Activated B cell treated with CpG ODN at 0.5 μM for 24 hours (primary cell): ENCODE measurements around the gene PFKFB4. TPM values are rescaled to one million over a fixed set of nuclear protein-coding genes. Genes with fewer than 3 reads are reported as not detected.
"Not testable (repeated sequence)": the region's sequence is repeated elsewhere in the genome, so short reads cannot be mapped to it uniquely, and the experiment has no call there.

Experiments
- ATAC-seq: fragments of 200-7000 bp; cut with Tn5 transposase; one replicate; pipeline ENCODE4 v1.10.0; 2021; ENCODE audit warnings: low read depth, mild to moderate bottlenecking, moderate library complexity
- CTCF ChIA-PET: fragments of 350-600 bp; sonication (Branson Sonifier 250); formaldehyde crosslinking; loops from one replicate; lab custom pipeline; 2021; ENCODE audit warnings: antibody characterized with exemption; lab: Charles Lee
- POLR2A ChIA-PET: fragments of 350-600 bp; sonication (Branson Sonifier 250); formaldehyde crosslinking; loops from one replicate; lab custom pipeline; 2021; ENCODE audit warnings: antibody characterized with exemption; lab: Charles Lee
- DNase-seq: peaks from one replicate; pipeline ENCODE4 v3.0.0; 2022
- H3K27ac Mint-ChIP-seq: one replicate; pipeline ENCODE4 v1.8.0; 2020; ENCODE audit warnings: mixed read lengths
- H3K27me3 Mint-ChIP-seq: one replicate; pipeline ENCODE4 v1.8.0; 2021; ENCODE audit warnings: mixed read lengths
- H3K36me3 Mint-ChIP-seq: one replicate; pipeline ENCODE4 v1.8.0; 2021; ENCODE audit warnings: low read depth, mixed read lengths
- H3K4me1 Mint-ChIP-seq: one replicate; pipeline ENCODE4 v1.8.0; 2021; ENCODE audit warnings: mixed read lengths
- H3K4me3 Mint-ChIP-seq: one replicate; pipeline ENCODE4 v1.8.0; 2020; ENCODE audit warnings: mild to moderate bottlenecking, mixed read lengths
- H3K9me3 Mint-ChIP-seq: one replicate; pipeline ENCODE4 v1.8.0; 2020; ENCODE audit warnings: mixed read lengths
- intact Hi-C: fragments of 100-400 bp; cut with micrococcal nuclease; formaldehyde crosslinking; loops from one replicate; pipeline ENCODE4 v1.15.1; 2024
- total RNA-seq: library from RNA; stranded (reverse); gene quantifications from 2 replicates; pipeline ENCODE4 v1.2.3, GENCODE V29; 2022
- TF ChIP-seq, protein P1 (sequence below): fragments of 200-600 bp; IDR thresholded peaks from one replicate; pipeline ENCODE4 v1.8.0; 2022; ENCODE audit warnings: antibody characterized with exemption, mild to moderate bottlenecking

PFKFB4 gene
- total RNA-seq, 1 donor from 2014 or later, result 3.2 TPM

DNA sequence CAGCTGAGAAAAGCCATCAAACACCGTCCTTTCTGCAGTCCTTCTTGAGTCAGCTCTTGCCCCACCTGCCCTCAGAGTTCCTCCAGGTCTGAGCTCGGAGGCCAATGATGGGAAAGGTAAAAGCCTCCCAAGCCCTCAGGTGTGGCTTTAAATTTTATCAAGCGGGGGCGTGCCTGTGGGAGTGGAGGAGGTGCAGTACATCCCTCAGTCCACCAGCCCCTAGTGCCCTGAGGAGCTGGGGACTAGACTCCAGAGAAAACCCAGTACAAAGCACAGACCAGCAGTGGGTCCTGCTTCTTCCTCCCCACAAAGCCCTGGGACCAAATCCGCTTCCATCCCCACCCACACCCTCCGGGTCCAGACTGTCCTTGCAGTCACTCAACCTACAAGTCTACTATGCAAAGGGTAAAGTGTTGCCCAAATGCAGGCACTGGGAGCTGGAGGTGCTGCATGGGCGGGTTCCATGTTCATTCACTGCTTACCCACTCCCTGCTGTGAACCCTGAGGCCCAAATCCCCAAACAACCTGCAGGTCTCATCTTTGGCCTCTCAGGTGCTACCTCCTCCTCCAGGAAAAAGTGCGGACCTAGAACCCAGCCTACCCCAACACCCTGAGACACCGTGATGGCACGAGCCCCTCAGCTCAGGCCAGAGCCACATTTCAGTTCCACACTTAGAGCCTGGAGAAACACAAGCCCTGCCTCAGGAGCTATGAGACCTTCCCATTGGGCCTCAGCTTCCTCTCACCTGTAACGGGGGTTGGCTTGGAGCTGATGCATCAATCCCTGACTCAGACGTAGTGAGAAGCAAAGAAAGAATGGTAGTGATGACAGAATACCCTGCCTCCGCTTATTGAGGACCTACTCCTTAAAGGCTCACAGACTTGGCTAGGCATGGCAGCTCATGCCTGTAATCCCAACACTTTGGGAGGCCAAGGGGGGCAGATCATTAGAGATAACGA is 2.4 kb downstream of the PFKFB4 start:
- Mint-ChIP-seq H3K36me3 (no peaks in the 10 kb centered on the region), H3K27ac (no peak overlapping the region), H3K27me3 (no peaks in the 10 kb centered on the region), H3K9me3 (no peaks in the 10 kb centered on the region), H3K4me1 (peaks cover 20% of the 10 kb centered on the region), H3K4me3 (no peak overlapping the region)
- CTCF ChIA-PET, result interaction anchor here (0.8 to 2.3 kb wide), 2 partner anchors 47 to 153 kb away, joined by 3 to 10 read pairs; no protein-coding TSS in a partner anchor
- intact Hi-C loops, result no loop called here
- no peak for DNase-seq
- POLR2A ChIA-PET, result interaction anchor here (0.5 to 1.1 kb wide), 2 partner anchors 112 to 113 kb away, joined by 3 read pairs; no protein-coding TSS in a partner anchor
- ATAC-seq, result no peak
- TF ChIP-seq, protein P1, sequence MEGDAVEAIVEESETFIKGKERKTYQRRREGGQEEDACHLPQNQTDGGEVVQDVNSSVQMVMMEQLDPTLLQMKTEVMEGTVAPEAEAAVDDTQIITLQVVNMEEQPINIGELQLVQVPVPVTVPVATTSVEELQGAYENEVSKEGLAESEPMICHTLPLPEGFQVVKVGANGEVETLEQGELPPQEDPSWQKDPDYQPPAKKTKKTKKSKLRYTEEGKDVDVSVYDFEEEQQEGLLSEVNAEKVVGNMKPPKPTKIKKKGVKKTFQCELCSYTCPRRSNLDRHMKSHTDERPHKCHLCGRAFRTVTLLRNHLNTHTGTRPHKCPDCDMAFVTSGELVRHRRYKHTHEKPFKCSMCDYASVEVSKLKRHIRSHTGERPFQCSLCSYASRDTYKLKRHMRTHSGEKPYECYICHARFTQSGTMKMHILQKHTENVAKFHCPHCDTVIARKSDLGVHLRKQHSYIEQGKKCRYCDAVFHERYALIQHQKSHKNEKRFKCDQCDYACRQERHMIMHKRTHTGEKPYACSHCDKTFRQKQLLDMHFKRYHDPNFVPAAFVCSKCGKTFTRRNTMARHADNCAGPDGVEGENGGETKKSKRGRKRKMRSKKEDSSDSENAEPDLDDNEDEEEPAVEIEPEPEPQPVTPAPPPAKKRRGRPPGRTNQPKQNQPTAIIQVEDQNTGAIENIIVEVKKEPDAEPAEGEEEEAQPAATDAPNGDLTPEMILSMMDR, result no peak

DNA sequence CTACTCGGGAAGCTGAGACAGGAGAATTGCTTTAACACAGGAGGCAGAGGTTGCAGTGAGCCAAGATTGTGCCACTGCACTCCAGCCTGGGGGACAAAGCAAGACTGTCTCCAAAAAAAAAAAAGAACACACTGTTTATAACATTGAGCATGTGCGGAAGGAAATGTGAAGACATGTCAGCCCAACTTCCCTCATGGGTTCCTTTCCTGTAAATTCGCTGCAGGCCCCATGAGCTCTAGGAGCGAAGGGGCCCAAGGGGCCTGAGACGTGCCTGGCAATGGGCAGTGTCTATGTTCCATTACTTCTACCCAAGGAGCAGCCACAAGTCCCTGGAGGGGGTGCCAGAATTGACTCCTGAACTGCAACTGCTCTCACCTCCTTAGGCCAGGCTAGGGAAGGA is 3.2 kb downstream of the PFKFB4 start:
- H3K9me3 Mint-ChIP-seq, result no peaks in the 10 kb centered on the region
- ATAC-seq (no peak), DNase-seq (no peak)
- no peaks in the 10 kb centered on the region for H3K27me3 Mint-ChIP-seq
- H3K27ac Mint-ChIP-seq, result no peak overlapping the region
- H3K4me3 Mint-ChIP-seq, result no peak overlapping the region
- TF ChIP-seq, protein P1, result no peak
- POLR2A ChIA-PET, result interaction anchor here (1.1 kb wide), 1 partner anchor 113 kb away, joined by 3 read pairs; no protein-coding TSS in a partner anchor
- intact Hi-C loops, result no loop called here
- peaks cover 15% of the 10 kb centered on the region for H3K4me1 Mint-ChIP-seq
- H3K36me3 Mint-ChIP-seq, result no peaks in the 10 kb centered on the region
- CTCF ChIA-PET, result interaction anchor here (0.8 to 2.3 kb wide), 2 partner anchors 46 to 152 kb away, joined by 3 to 10 read pairs; no protein-coding TSS in a partner anchor

DNA sequence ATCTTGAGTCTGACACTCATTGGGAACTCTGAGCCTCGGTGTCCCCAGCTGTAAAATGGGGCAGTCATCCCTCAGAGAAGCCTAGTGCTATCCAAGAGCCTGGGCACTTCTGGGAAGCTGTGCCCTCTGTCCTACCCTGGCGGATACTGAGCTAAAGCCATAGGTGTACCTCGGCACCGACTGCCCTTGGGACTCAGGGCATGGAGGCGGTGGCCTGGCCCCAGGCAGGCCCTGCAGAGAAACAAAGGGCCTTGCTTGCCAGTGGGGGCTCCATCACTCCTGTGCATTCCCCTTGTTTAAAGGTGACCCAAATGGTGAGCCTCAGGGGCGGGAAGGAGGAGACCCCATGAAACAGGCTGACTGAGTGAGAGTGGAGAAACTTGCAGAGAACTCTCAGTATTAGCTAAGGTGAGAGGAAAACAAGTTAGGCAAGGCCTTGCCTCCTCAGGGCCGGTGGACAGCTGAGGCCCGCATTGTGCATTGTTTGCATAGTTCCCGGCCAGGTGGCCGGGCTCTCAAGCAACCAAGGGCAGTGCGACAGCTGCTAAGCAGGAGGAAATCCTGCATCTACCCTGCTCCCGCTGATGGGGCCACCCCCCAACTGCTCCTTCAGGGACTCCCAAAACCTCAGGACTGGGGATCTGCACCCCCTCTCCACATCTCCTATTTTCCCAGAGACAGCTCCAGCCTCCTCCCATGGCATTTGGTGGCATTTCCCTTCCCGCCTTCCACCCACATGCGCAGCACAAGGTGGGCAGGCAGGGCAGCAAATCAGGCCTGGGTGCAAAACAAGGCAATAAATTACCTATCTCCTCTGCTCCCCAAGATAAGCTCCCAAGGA is 4.3 kb downstream of the PFKFB4 start:
- H3K4me1 Mint-ChIP-seq, result peaks cover 10% of the 10 kb centered on the region
- ATAC-seq (no peak), DNase-seq (no peak)
- intact Hi-C loops, result no loop called here
- no peak overlapping the region for H3K4me3 Mint-ChIP-seq
- TF ChIP-seq, protein P1, result no peak
- no peaks in the 10 kb centered on the region for H3K9me3 Mint-ChIP-seq
- ChIA-PET POLR2A (no interaction called here), CTCF (interaction anchor here (2.3 to 7.6 kb wide), 2 partner anchors 151 to 152 kb away, joined by 10 to 90 read pairs; no protein-coding TSS in a partner anchor)
- H3K36me3 Mint-ChIP-seq, result no peaks in the 10 kb centered on the region
- no peak overlapping the region for H3K27ac Mint-ChIP-seq
- no peaks in the 10 kb centered on the region for H3K27me3 Mint-ChIP-seq

DNA sequence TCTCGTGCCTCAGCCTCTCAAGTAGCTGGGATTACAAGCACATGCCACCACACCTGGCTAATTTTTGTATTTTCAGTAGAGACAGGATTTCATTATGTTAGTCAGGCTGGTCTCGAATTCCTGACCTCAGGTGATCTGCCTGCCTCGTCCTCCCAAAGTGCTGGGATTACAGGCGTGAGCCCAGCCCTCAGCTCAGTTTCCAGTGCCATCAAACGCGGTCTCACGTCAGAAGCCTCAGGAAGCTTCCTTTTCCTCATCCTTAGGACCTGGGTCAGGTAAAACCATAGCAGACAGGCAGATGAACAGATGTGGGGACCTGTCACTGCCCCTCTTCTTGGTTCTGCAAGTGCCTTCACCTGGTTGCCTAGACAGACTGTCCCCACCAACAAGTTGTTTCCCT is 5.0 kb downstream of the PFKFB4 start:
- CTCF ChIA-PET, result interaction anchor here (7.6 kb wide), 1 partner anchor 151 kb away, joined by 90 read pairs; no protein-coding TSS in a partner anchor
- H3K4me3 Mint-ChIP-seq, result not testable (repeated sequence)

More for the DNA sequence above, 5.0 kb downstream of the PFKFB4 start:
- intact Hi-C loops, ATAC-seq, H3K36me3 Mint-ChIP-seq, H3K4me1 Mint-ChIP-seq, H3K27me3 Mint-ChIP-seq, DNase-seq, POLR2A ChIA-PET, H3K27ac Mint-ChIP-seq, H3K9me3 Mint-ChIP-seq: not testable (repeated sequence)
